HG02870 (cell line): ENCODE results near the gene CMC1.
A peak's percentile ranks its signal among the peaks of the same experiment; 100 is the strongest.
"Not testable (repeated sequence)": the region's sequence is repeated elsewhere in the genome, so short reads cannot be mapped to it uniquely, and the experiment has no call there.

Source experiments
- ATAC-seq: cut with Tn5 transposase; IDR thresholded peaks from one replicate; pipeline ENCODE4 v1.9.1; 2021; ENCODE audit warnings: mild to moderate bottlenecking, moderate library complexity; ENCODE audit not compliant: unreplicated experiment

The CMC1 gene

GRCh38 chr3:28243424-28244106 is 2.1 kb downstream of the CMC1 start:
- ATAC-seq: no peak

- ATAC-seq: no peak
Observed at GRCh38 chr3:28244491-28244890, 3.1 kb downstream of the CMC1 start.

GRCh38 chr3:28247286-28247685 is 5.9 kb downstream of the CMC1 start:
- ATAC-seq: no peak

GRCh38 chr3:28250999-28251398 is 9.6 kb downstream of the CMC1 start:
- ATAC-seq: no peak

GRCh38 chr3:28252001-28252431 is 10.6 kb downstream of the CMC1 start:
- no peak for ATAC-seq

- no peak for ATAC-seq
Observed at GRCh38 chr3:28253040-28253715, 11.8 kb downstream of the CMC1 start.

- no peak for ATAC-seq
Observed at GRCh38 chr3:28262001-28262400, 20.6 kb downstream of the CMC1 start.

- no peak for ATAC-seq
Observed at GRCh38 chr3:28265641-28266040, 24.2 kb downstream of the CMC1 start.

- no peak for ATAC-seq
Observed at GRCh38 chr3:28267984-28268849, 26.8 kb downstream of the CMC1 start.

GRCh38 chr3:28268989-28269388 is 27.6 kb downstream of the CMC1 start:
- no peak for ATAC-seq

- not testable (repeated sequence) for ATAC-seq
Observed at GRCh38 chr3:28269884-28270283, 28.5 kb downstream of the CMC1 start.

GRCh38 chr3:28273837-28274236 is 32.4 kb downstream of the CMC1 start:
- no peak for ATAC-seq

GRCh38 chr3:28278918-28279317 is 37.5 kb downstream of the CMC1 start:
- no peak for ATAC-seq

- peak; percentile 47 for ATAC-seq
Observed at GRCh38 chr3:28279770-28280169, 38.4 kb downstream of the CMC1 start.

GRCh38 chr3:28280781-28281180 is 39.4 kb downstream of the CMC1 start:
- ATAC-seq: no peak

GRCh38 chr3:28286595-28286994 is 45.2 kb downstream of the CMC1 start:
- peak; percentile 85 for ATAC-seq

- ATAC-seq: no peak
Observed at GRCh38 chr3:28287046-28287445, 45.6 kb downstream of the CMC1 start.

GRCh38 chr3:28290863-28291300 is 49.5 kb downstream of the CMC1 start:
- no peak for ATAC-seq

GRCh38 chr3:28291577-28291976 is 50.2 kb downstream of the CMC1 start:
- no peak for ATAC-seq

- ATAC-seq: no peak
Observed at GRCh38 chr3:28292622-28293021, 51.2 kb downstream of the CMC1 start.

GRCh38 chr3:28294667-28295413 is 53.4 kb downstream of the CMC1 start:
- no peak for ATAC-seq
